Measurements from ENCODE around the gene BHLHE40. TPM values are rescaled to one million over a fixed set of nuclear protein-coding genes. Genes with fewer than 3 reads are reported as not detected.

The BHLHE40 gene
- polyA plus RNA-seq, 1 of the 3 experiments (the other 2 are of a cell fraction) = 62.2 TPM

DNA sequence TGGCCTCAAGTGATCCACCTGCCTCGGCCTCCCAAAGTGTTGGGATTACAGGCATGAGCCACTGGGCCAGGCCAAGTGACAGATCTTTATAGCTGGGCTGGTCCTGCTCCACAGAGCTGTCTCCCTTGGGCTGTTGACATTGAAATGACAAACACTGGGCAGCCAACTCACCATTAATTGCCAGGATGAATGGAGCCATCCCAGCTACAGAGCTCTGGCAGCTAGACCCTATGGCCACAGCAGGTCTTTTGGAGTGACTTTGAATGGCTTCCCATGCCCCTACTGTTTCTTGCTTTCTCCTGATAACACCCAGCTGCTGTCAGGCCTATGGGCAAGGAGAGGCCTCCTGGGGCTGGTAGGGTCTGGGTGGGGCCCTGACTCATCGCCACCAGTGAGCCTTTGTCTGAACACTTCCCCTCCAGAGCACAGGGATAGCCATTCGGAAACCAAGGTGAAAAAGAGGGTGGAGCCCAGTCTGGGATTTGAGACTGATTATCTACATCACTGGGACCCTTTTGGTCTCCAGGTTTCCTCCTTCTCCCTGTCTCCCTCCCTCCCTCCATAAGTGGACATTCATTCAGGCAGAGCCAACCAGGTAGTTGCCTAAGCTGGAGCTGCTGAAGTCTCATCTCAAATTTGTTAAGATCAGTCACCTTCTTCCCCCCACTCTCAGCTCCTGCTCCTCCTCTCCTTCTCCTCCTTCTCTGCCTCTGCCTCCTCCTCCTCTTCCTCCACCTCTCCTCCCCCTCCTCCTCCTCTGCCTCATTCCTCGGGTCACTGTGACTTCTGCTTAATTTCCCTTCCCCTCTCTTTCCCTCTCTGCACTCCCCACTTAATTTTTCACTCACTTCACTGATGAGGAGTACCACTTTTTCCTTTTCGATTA is 34.0 kb downstream of the BHLHE40 start:
- no peak for TF ChIP-seq NRF1 (IDR thresholded peaks at IDR 0.05; ENCODE audit: low read depth, low read length)
- TF ChIP-seq JUND (IDR thresholded peaks at IDR 0.05) = no peak
- TF ChIP-seq YY1 (IDR thresholded peaks at IDR 0.05; ENCODE audit: low read depth) = no peak
- TF ChIP-seq FOXM1 (IDR thresholded peaks at IDR 0.05; ENCODE audit: low read depth) = no peak
- TF ChIP-seq, protein P1, sequence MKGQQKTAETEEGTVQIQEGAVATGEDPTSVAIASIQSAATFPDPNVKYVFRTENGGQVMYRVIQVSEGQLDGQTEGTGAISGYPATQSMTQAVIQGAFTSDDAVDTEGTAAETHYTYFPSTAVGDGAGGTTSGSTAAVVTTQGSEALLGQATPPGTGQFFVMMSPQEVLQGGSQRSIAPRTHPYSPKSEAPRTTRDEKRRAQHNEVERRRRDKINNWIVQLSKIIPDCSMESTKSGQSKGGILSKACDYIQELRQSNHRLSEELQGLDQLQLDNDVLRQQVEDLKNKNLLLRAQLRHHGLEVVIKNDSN (IDR thresholded peaks at IDR 0.05; ENCODE audit: borderline replicate concordance, low read depth) = no peak
- TF ChIP-seq USF2 (IDR thresholded peaks at IDR 0.05; ENCODE audit: borderline replicate concordance, low read depth, low read length) = no peak
- no peak for TF ChIP-seq TAF1 (IDR thresholded peaks at IDR 0.05; ENCODE audit: borderline replicate concordance, low read depth, low read length)
- no peaks in the 10 kb centered on the region for H3F3A ChIP-seq (replicated peaks; ENCODE audit: insufficient read depth)
- peaks cover 0 to 11% of the 10 kb centered on the region in 2 experiments; a peak in 1 of 4 replicates for H3K4me1 ChIP-seq (ENCODE audit: control insufficient read depth in 1 of 2, insufficient read depth in 2 of 2, low read depth in 1 of 2, low read length in 1 of 2)
- H3K27ac ChIP-seq (ENCODE audit: low read depth in 2 of 2, low read length in 1 of 2) = no peak overlapping the region
- H3K9me3 ChIP-seq = no peaks in the 10 kb centered on the region
- no peak overlapping the region for H3K9ac ChIP-seq
- no peak overlapping the region; the same call in 1 of the 2 replicates for H2AFZ ChIP-seq (ENCODE audit: low read depth)
- H3K27me3 ChIP-seq (ENCODE audit: insufficient read depth) = no peaks in the 10 kb centered on the region
- no peaks in the 10 kb centered on the region for H4K20me1 ChIP-seq (ENCODE audit: insufficient read depth)
- H3K4me3 ChIP-seq (ENCODE audit: low read depth in 2 of 2, low read length in 1 of 2) = no peak overlapping the region
- no peaks in the 10 kb centered on the region for H3K79me2 ChIP-seq (ENCODE audit: insufficient read depth)
- no peak for DNase-seq
- 74% methylated on average over 5 of the region's 5 CpGs for WGBS (ENCODE audit: low lambda C conversion rate)
- H3K9me2 ChIP-seq = no peaks in the 10 kb centered on the region
- CTCF ChIA-PET = interaction anchor here (1.2 kb wide), 1 partner anchor 37 kb away, joined by 4 read pairs; no protein-coding TSS in a partner anchor
- no peaks in the 10 kb centered on the region for H3K36me3 ChIP-seq (replicated peaks in 1 of 2; ENCODE audit: control insufficient read depth in 1 of 2, insufficient read depth in 2 of 2, low read length in 1 of 2)
- POLR2A ChIA-PET = interaction anchor here (1.2 kb wide), 1 partner anchor 10 kb away, joined by 4 read pairs; no protein-coding TSS in a partner anchor
- no peak overlapping the region for H3K4me2 ChIP-seq

DNA sequence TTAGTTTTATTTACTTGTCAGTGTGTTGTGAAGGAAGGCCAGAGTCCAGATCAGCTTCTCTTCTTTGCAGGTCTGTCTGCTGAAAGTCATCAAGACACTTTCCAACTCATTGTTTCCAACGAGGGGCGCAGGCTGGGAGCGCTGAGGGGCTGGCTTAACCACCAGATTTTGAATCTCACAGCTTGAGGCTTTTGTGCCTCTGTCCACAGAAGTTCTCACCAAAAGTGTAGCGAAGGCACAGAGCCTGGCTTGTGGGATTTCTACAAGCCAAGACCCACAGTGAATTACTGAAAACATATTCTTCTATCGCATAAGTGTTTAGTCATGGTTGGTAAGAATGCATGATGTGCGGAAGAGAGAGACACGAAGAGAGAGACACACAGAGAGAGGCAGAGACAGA is 35.2 kb downstream of the BHLHE40 start:
- no peaks in the 10 kb centered on the region for H3K9me2 ChIP-seq
- no peaks in the 10 kb centered on the region for H3K27me3 ChIP-seq (ENCODE audit: insufficient read depth)
- no peaks in the 10 kb centered on the region for H3K36me3 ChIP-seq (replicated peaks in 1 of 2; ENCODE audit: control insufficient read depth in 1 of 2, insufficient read depth in 2 of 2, low read length in 1 of 2)
- H3K9me3 ChIP-seq = no peaks in the 10 kb centered on the region
- H3F3A ChIP-seq (replicated peaks; ENCODE audit: insufficient read depth) = no peaks in the 10 kb centered on the region
- H3K4me1 ChIP-seq (ENCODE audit: control insufficient read depth in 1 of 2, insufficient read depth in 2 of 2, low read depth in 1 of 2, low read length in 1 of 2) = peaks cover 0 to 13% of the 10 kb centered on the region in 2 experiments; a peak in 1 of 4 replicates
- no peak for DNase-seq
- POLR2A ChIA-PET = no interaction called here
- 92% methylated on average over 7 of the region's 7 CpGs for WGBS (ENCODE audit: low lambda C conversion rate)
- no peaks in the 10 kb centered on the region for H4K20me1 ChIP-seq (ENCODE audit: insufficient read depth)
- H3K9ac ChIP-seq = no peak overlapping the region
- TF ChIP-seq EP300 (IDR thresholded peaks at IDR 0.05; ENCODE audit: borderline replicate concordance in 1 of 2, low read depth in 1 of 2, low read length in 1 of 2) (no peak), FOSL2 (IDR thresholded peaks at IDR 0.05; ENCODE audit: borderline replicate concordance, low read depth) (no peak), EZH2phosphoT487 (IDR thresholded peaks at IDR 0.05; ENCODE audit: borderline replicate concordance, low read depth) (no peak), PBX3 (IDR thresholded peaks at IDR 0.05) (no peak), YY1 (IDR thresholded peaks at IDR 0.05; ENCODE audit: low read depth) (no peak), GATA2 (CRISPR knock-in tag; IDR thresholded peaks at IDR 0.05) (no peak), MEF2A (IDR thresholded peaks at IDR 0.05; ENCODE audit: borderline replicate concordance, low read depth) (no peak), NFIC (IDR thresholded peaks at IDR 0.05; ENCODE audit: borderline replicate concordance) (no peak), SMC3 (IDR thresholded peaks at IDR 0.05; ENCODE audit: low read depth, low read length) (no peak)
- TF ChIP-seq, protein P1 (IDR thresholded peaks at IDR 0.05; ENCODE audit: borderline replicate concordance, low read depth) = no peak
- TF ChIP-seq, protein P2, sequence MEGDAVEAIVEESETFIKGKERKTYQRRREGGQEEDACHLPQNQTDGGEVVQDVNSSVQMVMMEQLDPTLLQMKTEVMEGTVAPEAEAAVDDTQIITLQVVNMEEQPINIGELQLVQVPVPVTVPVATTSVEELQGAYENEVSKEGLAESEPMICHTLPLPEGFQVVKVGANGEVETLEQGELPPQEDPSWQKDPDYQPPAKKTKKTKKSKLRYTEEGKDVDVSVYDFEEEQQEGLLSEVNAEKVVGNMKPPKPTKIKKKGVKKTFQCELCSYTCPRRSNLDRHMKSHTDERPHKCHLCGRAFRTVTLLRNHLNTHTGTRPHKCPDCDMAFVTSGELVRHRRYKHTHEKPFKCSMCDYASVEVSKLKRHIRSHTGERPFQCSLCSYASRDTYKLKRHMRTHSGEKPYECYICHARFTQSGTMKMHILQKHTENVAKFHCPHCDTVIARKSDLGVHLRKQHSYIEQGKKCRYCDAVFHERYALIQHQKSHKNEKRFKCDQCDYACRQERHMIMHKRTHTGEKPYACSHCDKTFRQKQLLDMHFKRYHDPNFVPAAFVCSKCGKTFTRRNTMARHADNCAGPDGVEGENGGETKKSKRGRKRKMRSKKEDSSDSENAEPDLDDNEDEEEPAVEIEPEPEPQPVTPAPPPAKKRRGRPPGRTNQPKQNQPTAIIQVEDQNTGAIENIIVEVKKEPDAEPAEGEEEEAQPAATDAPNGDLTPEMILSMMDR (IDR thresholded peaks at IDR 0.05) = no peak
- no peak overlapping the region for H2AFZ ChIP-seq (ENCODE audit: low read depth)
- no peak overlapping the region for H3K4me2 ChIP-seq
- H3K79me2 ChIP-seq (ENCODE audit: insufficient read depth) = no peaks in the 10 kb centered on the region
- no peak overlapping the region for H3K4me3 ChIP-seq (ENCODE audit: low read depth in 2 of 2, low read length in 1 of 2)
- CTCF ChIA-PET = no interaction called here
- H3K27ac ChIP-seq (ENCODE audit: low read depth in 2 of 2, low read length in 1 of 2) = no peak overlapping the region
